ENCODE data around the gene SLC38A2. TPM values are rescaled to one million over a fixed set of nuclear protein-coding genes. Genes with fewer than 3 reads are reported as not detected.

SLC38A2 gene
- total RNA-seq, 4 donors from 2014 or later, result 104 to 300 (median 229) TPM

DNA sequence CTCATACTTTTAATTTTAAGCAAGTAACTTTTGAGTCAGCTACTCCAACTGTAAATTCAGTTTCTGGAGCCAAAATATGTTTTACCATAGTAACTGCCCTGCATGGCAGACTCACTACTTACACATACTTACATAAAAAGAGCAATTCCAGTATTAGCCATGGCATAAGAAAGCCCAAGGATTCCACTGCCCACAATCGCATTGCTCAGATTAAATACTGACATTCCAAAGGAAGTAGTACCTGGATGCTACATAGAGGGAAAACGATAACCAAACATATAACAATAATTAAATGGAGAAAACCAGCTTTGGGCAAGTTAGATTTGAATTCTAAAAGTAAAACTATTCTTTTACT lies 2.2 kb downstream of the SLC38A2 start:
- Histone ChIP-seq H3K9me3 (no peaks in the 10 kb centered on the region), H3K36me3 (peaks cover 0 to 54% (median 27%) of the 10 kb centered on the region in 4 donors), H3K27me3 (no peaks in the 10 kb centered on the region), H3K4me3 (peak overlapping the region; percentile 96 to 99 (median 98)), H3K27ac (peak overlapping the region; percentile 99 to 100 (median 100)), H3K4me1 (peaks cover 45 to 62% (median 55%) of the 10 kb centered on the region in 4 donors)
- TF ChIP-seq POLR2A (IDR thresholded peaks at IDR 0.05) (no peak), EP300 (IDR thresholded peaks at IDR 0.05; ENCODE audit: low read depth) (no peak), POLR2AphosphoS5 (IDR thresholded peaks at IDR 0.05) (no peak)
- TF ChIP-seq, protein P1, sequence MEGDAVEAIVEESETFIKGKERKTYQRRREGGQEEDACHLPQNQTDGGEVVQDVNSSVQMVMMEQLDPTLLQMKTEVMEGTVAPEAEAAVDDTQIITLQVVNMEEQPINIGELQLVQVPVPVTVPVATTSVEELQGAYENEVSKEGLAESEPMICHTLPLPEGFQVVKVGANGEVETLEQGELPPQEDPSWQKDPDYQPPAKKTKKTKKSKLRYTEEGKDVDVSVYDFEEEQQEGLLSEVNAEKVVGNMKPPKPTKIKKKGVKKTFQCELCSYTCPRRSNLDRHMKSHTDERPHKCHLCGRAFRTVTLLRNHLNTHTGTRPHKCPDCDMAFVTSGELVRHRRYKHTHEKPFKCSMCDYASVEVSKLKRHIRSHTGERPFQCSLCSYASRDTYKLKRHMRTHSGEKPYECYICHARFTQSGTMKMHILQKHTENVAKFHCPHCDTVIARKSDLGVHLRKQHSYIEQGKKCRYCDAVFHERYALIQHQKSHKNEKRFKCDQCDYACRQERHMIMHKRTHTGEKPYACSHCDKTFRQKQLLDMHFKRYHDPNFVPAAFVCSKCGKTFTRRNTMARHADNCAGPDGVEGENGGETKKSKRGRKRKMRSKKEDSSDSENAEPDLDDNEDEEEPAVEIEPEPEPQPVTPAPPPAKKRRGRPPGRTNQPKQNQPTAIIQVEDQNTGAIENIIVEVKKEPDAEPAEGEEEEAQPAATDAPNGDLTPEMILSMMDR (IDR thresholded peaks at IDR 0.05), result no peak
- in situ Hi-C loops (cut with MboI; ENCODE audit: low pct_ligation_motif_present in 1 of 4, low pct_unique_long_range_greater_than_20kb in 1 of 4, low sequenced_read_pairs in 3 of 4), result loop anchor here in 1 of 4 donors (25.0 kb wide), 2 partner anchors 292 to 567 kb away; no protein-coding TSS in a partner anchor
- DNase-seq, result no peak
- WGBS, 2 donors (ENCODE audit: low coverage in 1 of 2), result 10 to 12% methylated on average over 2 of the region's 2 CpGs
- intact Hi-C loops (cut with DNase I; ENCODE audit: low total_unique reads), result loop anchor here (5.0 kb wide), 1 partner anchor 292 kb away; no protein-coding TSS in a partner anchor

DNA sequence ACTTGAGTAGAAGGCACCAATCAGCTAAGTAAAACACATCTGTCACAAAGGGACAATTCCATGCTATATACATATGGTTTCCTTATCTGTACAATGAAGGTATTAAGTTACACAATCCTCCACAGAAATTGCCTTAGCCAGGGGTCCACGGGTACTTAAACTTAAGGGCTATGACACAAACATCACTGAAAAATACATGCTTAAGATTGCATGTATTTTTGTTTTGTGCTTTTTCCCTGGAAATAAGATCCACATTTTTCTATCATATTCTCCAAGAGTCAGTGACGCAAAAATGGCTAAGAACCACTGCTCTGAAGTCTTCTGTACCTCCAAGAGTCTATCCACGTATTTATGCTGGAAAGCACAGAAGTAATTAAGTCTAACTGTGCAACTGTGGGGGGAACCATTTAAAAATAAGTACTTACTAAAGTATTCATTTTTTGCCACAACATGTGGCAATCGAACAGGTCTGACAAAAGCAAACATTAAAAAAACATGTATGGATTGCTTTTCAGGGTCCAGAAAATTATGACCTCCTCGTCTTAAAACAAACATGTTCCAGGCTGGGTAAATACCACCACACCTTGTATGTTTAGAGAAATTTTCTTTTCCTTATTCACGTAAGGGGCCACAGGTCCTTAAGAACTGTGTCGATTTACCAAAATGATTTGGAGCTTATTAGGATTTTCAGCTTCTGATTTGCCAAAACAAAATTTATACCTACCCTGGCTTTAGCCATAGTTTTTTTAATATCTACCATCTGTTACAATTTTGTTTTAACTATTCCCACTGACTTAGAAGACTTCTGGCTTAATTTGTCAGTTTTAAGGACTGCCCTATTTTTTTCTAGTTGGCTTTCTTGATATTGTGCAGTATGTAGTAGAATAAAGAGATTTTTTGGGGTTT lies 2.8 kb downstream of the SLC38A2 start:
- H3K4me1 ChIP-seq, result peaks cover 46 to 69% (median 61%) of the 10 kb centered on the region in 4 donors
- H3K4me3 ChIP-seq, result peak overlapping the region; percentile 96 to 99 (median 98)
- H3K27ac ChIP-seq, result peak overlapping the region; percentile 99 to 100 (median 100)
- intact Hi-C loops (cut with DNase I; ENCODE audit: low total_unique reads) (loop anchor here (5.0 kb wide), 1 partner anchor 293 kb away; no protein-coding TSS in a partner anchor), in situ Hi-C loops (cut with MboI; ENCODE audit: low pct_ligation_motif_present in 1 of 4, low pct_unique_long_range_greater_than_20kb in 1 of 4, low sequenced_read_pairs in 3 of 4) (loop anchor here in 2 of 4 donors (10.0 to 25.0 kb wide), 3 partner anchors 293 to 568 kb away; no protein-coding TSS in a partner anchor)
- DNase-seq, result no peak
- no peaks in the 10 kb centered on the region for H3K27me3 ChIP-seq
- TF ChIP-seq, protein P1 (IDR thresholded peaks at IDR 0.05), result no peak
- TF ChIP-seq EP300 (IDR thresholded peaks at IDR 0.05; ENCODE audit: low read depth) (no peak), POLR2A (IDR thresholded peaks at IDR 0.05) (no peak), POLR2AphosphoS5 (IDR thresholded peaks at IDR 0.05) (peak in 2 of 3 donors; percentile 21 to 29)
- peaks cover 0 to 61% (median 30%) of the 10 kb centered on the region in 4 donors for H3K36me3 ChIP-seq
- WGBS, 2 donors (ENCODE audit: low coverage in 1 of 2), result 19 to 26% methylated on average over 7 of the region's 7 CpGs
- no peaks in the 10 kb centered on the region for H3K9me3 ChIP-seq

DNA sequence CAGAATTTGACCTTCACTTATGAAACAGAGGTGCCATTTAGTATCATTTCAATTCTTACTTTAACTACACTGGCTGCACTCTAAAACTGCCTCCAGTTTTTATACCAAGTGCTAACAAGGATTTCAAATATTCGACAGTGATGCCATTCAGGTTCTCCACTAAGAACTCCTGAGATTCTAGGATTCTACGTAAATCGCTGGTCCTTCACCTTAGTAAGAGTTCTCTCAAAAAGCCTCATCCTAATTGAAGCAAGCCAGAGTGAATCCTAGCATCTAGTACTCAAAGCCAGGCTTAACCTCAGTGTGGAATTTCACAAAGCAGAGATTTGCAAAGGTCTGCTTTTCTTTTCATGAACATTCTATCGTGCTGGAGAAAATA lies 3.5 kb downstream of the SLC38A2 start:
- TF ChIP-seq POLR2AphosphoS5 (IDR thresholded peaks at IDR 0.05) (no peak), POLR2A (IDR thresholded peaks at IDR 0.05) (no peak), EP300 (IDR thresholded peaks at IDR 0.05; ENCODE audit: low read depth) (no peak)
- TF ChIP-seq, protein P1 (IDR thresholded peaks at IDR 0.05), result no peak
- Histone ChIP-seq H3K27me3 (no peaks in the 10 kb centered on the region), H3K4me1 (peaks cover 52 to 71% (median 65%) of the 10 kb centered on the region in 4 donors), H3K36me3 (peaks cover 0 to 67% (median 33%) of the 10 kb centered on the region in 4 donors), H3K27ac (peak overlapping the region; percentile 99 to 100 (median 100)), H3K4me3 (peak overlapping the region; percentile 96 to 99 (median 98)), H3K9me3 (no peaks in the 10 kb centered on the region)
- no peak for DNase-seq
- intact Hi-C loops (cut with DNase I; ENCODE audit: low total_unique reads), result no loop called here
- in situ Hi-C loops (cut with MboI; ENCODE audit: low pct_ligation_motif_present in 1 of 4, low pct_unique_long_range_greater_than_20kb in 1 of 4, low sequenced_read_pairs in 3 of 4), result loop anchor here in 2 of 4 donors (10.0 to 25.0 kb wide), 3 partner anchors 293 to 568 kb away; no protein-coding TSS in a partner anchor
- WGBS, 2 donors (ENCODE audit: low coverage in 1 of 2), result 51 to 62% methylated on average over 4 of the region's 4 CpGs

DNA sequence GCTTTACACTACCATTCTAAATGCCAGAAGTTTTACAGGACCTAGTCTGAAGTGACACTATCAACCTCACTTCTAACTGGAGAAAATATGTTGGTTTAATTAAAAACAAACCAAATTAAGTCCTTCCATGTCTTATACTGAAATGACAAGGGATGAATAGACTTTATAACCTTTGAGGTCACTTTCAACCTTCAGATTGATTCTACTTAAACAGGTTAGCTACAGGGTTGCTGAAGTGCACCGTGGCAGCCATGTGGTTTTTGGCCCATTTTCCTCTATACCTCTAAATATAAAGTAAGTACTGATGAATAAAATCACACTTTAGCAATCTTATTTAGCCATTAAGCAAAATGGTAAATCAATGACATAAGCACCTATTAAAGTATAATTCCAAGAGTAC lies 3.9 kb downstream of the SLC38A2 start:
- intact Hi-C loops (cut with DNase I; ENCODE audit: low total_unique reads) (no loop called here), in situ Hi-C loops (cut with MboI; ENCODE audit: low pct_ligation_motif_present in 1 of 4, low pct_unique_long_range_greater_than_20kb in 1 of 4, low sequenced_read_pairs in 3 of 4) (loop anchor here in 2 of 4 donors (10.0 to 25.0 kb wide), 3 partner anchors 294 to 569 kb away; no protein-coding TSS in a partner anchor)
- H3K27ac ChIP-seq, result peak overlapping the region; percentile 99 to 100 (median 100)
- no peak for DNase-seq
- WGBS, 2 donors (ENCODE audit: low coverage in 1 of 2), result 28 to 33% methylated on average over 1 of the region's 1 CpG
- peak overlapping the region; percentile 9 to 99 (median 98) for H3K4me3 ChIP-seq
- H3K4me1 ChIP-seq, result peaks cover 52 to 71% (median 65%) of the 10 kb centered on the region in 4 donors
- no peaks in the 10 kb centered on the region for H3K9me3 ChIP-seq
- peaks cover 0 to 71% (median 35%) of the 10 kb centered on the region in 4 donors for H3K36me3 ChIP-seq
- peak in 1 of 3 donors; percentile 15 for TF ChIP-seq POLR2AphosphoS5 (IDR thresholded peaks at IDR 0.05)
- no peak for TF ChIP-seq EP300 (IDR thresholded peaks at IDR 0.05; ENCODE audit: low read depth)
- TF ChIP-seq POLR2A (IDR thresholded peaks at IDR 0.05), result no peak
- TF ChIP-seq, protein P1 (IDR thresholded peaks at IDR 0.05), result no peak
- no peaks in the 10 kb centered on the region for H3K27me3 ChIP-seq

Measured in transverse colon (tissue), 4 donors.